Measurements from ENCODE around the gene MASP2. TPM values are rescaled to one million over a fixed set of nuclear protein-coding genes. Genes with fewer than 3 reads are reported as not detected.
"Not testable (repeated sequence)": the region's sequence is repeated elsewhere in the genome, so short reads cannot be mapped to it uniquely, and the experiment has no call there.

Gene MASP2
- polyA plus RNA-seq, 3 donors = 3.9 to 12.3 (median 9.7) TPM

DNA sequence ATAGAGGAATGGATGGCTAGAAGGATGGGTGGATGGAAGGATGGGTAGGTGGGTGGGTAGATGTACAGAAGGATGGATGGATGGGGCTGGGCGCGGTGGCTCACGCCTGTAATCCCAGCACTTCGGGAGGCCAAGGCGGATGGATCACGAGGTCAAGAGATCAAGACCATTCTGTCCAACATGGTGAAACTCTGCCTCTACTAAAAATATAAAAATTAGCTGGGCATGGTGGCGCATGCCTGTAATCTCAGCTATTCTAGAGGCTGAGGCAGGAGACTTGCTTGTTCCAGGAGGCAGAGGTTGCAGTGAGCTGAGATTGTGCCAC is 7.0 kb downstream of the MASP2 start:
- DNase-seq = not testable (repeated sequence)

GRCh38 chr1:11039351-11040104 is 7.5 kb downstream of the MASP2 start:
- DNase-seq = no peak

GRCh38 chr1:11037740-11038182 is 9.3 kb downstream of the MASP2 start:
- DNase-seq = peak; percentile 81

- DNase-seq = not testable (repeated sequence)
Observed at GRCh38 chr1:11037019-11037739, 9.9 kb downstream of the MASP2 start.

GRCh38 chr1:11031624-11032262 is 15.3 kb downstream of the MASP2 start:
- DNase-seq = no peak

DNA sequence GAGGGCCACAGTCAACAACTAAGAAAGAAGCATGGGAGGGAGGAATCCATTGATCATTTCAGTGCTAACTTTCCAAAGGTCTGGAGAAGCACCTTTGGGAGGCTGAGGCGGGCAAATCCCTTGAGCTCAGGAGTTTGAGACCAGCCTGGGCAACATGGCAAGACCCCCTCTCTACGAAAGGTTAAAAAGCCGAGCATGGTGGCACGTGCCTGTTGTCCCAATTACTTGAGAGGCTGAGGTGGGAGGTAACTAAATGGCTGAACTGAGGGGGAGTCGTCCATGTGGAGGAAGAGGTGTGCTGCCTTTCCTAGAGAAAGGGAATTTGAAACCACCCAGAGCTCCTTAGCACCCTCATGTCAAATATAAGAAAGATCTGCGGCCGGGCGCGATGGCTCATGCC is 16.2 kb downstream of the MASP2 start:
- DNase-seq = no peak

GRCh38 chr1:11028018-11028417 is 19.0 kb downstream of the MASP2 start:
- no peak for DNase-seq

DNA sequence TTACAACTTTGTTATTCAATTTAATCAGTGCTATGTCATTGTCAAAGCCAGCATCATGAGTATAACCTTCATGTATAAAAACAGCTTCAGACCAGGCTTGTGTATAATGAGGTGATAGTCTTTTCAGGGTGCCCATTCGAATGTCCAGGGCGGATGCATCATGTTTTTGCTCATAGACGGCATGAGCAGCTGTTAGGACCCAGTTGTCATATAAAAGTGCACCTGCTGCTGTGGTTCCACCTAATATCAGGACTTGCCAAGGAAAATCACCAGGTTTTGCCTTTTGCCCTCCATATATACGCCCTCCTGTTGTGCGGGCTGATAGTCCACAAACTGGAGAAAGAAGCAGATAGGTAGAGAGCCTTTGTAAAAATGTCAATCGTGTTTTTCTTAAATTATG is 19.7 kb downstream of the MASP2 start:
- no peak for DNase-seq

- no peak for DNase-seq
Observed at GRCh38 chr1:11026903-11027302, 20.1 kb downstream of the MASP2 start.

- no peak for DNase-seq
Observed at GRCh38 chr1:11026052-11026451, 21.0 kb downstream of the MASP2 start.

GRCh38 chr1:11025618-11026017 is 21.4 kb downstream of the MASP2 start:
- no peak for DNase-seq

GRCh38 chr1:11024874-11025203 is 22.2 kb downstream of the MASP2 start:
- no peak for DNase-seq

GRCh38 chr1:11024154-11024873 is 22.7 kb downstream of the MASP2 start:
- DNase-seq = no peak

DNA sequence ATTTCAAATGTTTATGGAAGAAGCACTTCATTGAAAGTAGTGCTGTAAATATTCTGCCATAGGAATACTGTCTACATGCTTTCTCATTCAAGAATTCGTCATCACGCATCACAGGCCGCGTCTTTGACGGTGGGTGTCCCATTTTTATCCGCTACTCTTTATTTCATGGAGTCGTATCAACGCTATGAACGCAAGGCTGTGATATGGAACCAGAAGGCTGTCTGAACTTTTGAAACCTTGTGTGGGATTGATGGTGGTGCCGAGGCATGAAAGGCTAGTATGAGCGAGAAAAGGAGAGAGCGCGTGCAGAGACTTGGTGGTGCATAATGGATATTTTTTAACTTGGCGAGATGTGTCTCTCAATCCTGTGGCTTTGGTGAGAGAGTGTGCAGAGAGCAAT is 23.8 kb downstream of the MASP2 start:
- no peak for DNase-seq

- no peak for DNase-seq
Observed at GRCh38 chr1:11019971-11020370, 27.1 kb downstream of the MASP2 start.

DNA sequence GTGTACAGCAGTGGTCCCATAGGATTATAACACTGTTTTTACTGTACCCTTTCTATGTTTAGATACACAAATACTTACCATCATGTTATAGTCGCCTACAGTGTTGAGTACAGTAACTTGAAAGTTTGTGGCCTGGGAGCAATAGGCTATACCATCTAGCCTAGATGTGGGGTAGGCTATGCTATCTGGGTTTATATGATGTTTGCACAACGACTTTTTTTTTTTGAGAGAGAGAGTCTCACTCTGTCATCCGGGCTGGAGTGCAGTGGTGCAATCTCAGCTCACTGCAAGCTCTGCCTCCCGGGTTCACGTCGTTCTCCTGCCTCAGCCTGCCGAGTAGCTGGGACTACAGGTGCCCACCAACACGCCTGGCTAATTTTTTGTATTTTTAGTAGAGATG is 27.7 kb downstream of the MASP2 start:
- not testable (repeated sequence) for DNase-seq

DNA sequence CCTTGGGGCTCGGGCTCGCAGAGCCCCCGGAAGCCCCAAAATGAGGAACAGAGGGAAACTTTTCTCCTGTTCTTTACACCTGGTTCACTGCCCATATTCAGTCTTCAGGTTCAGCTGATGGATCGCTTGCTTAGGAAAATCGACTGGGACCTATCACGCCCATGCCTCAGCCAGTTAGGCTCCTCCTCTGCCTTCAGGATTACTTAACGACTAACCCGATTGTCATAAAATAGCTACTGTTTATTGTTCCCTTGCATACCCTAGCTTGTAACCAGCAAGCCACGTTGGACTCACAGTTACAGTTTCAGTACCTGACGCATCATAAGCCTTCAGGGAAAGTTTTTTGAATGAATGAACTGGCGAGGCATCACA is 33.9 kb downstream of the MASP2 start:
- no peak for DNase-seq

DNA sequence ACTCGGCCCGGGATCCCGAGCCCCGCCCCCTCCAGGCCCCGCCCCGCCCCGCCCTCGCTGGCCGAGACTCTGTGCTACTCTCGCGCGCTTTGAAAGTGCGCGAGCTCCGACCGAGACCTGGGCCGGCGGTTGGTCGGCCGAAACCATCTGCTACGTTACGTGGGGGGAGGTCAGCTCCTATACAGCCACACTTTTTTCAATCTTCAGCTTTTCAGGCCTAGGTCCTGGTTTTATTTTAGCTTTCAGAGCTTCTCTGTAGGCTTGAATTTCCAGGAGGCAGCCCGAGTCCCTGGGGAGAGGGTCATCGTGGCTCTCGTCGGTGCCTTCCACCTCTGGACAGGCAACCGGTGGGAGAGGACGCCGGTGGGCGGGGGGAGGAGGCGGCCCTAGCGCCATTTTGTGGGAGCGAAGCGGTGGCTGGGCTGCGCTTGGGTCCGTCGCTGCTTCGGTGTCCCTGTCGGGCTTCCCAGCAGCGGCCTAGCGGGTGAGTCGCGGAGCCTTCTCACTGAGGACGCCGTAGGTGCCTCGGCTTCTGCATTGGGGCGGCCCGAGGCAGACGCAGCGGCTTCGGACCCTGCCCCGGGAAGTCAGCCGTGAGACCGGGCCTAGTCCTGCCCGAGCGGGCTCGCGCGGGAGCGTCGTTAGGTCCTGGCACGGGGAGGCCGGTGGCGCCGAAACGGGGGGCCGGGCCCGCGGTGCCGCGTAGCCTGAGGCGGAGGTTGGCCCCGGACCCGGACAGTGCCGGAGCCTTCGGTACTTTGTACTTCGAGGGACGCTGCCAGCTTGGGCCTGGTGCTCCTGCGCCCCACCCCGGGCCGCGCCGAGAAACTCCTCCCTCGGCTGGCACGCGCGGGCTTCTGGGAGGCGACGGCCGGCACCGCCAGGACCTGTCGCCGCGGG is 34.5 kb downstream of the MASP2 start, which contains the start of gene TARDBP:
TSS of gene TARDBP (plus strand) at position 395 of the 900 bp plus-strand sequence. CDS start 1,074 bp downstream, outside the sequence.
- peak; percentile 91 for DNase-seq

GRCh38 chr1:11000526-11000925 is 46.5 kb downstream of the MASP2 start:
- DNase-seq = no peak

DNA sequence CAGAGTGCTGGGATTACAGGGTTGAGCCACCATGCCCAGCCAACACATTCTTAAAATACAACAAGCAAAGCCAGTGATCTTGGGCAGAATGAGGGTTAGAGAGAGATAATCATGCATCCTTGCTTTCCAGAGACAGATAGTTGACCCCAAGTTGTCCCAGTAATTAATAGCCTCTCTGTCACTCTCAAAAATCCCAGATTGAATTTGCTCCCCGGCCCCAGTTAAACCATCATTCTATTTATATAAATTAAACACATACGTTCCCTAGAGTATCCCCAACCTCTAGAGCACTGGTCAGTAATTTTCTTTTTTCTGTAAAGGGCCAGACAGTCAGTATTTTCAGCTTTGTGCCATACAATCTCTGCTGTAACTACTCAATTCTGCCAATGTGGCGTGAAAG is 50.9 kb downstream of the MASP2 start:
- DNase-seq = no peak

GRCh38 chr1:10992864-10993263 is 54.2 kb downstream of the MASP2 start:
- no peak for DNase-seq

All from renal pelvis (tissue), 4 donors.